ENCODE data around the gene CLIC4. TPM values are rescaled to one million over a fixed set of nuclear protein-coding genes. Genes with fewer than 3 reads are reported as not detected.

Gene CLIC4
- total and polyA plus RNA-seq, 9 of the 15 experiments (the other 6 are each of a cell fraction or from before 2014, with no cell fraction given): 16.0 to 67.5 (median 38.4) TPM

- TF ChIP-seq GTF3C2 (IDR thresholded peaks at IDR 0.05; ENCODE audit: borderline replicate concordance, extremely low read depth, insufficient read length) (no peak), ZNF197 (CRISPR knock-in tag; IDR thresholded peaks at IDR 0.05; ENCODE audit: low read depth) (peak; percentile 84; the same call in 1 of the 2 replicates), UBTF (IDR thresholded peaks at IDR 0.05; ENCODE audit: borderline replicate concordance in 1 of 2, low read depth in 2 of 2, low read length in 2 of 2) (peak; percentile 91 to 98; a peak in 3 of 4 replicates), ESRRB (CRISPR knock-in tag; IDR thresholded peaks at IDR 0.05; ENCODE audit: borderline replicate concordance) (no peak), NR2C2 (CRISPR knock-in tag; IDR thresholded peaks at IDR 0.05) (no peak; the same call in 1 of the 2 replicates), NR2C2 (tag; IDR thresholded peaks at IDR 0.05) (peak; percentile 73; the same call in 1 of the 2 replicates), ATF1 (CRISPR knock-in tag; IDR thresholded peaks at IDR 0.05) (no peak), ATF1 (tag; IDR thresholded peaks at IDR 0.05) (peak; percentile 90), E2F1 (CRISPR knock-in tag; IDR thresholded peaks at IDR 0.05) (peak; percentile 74; the same call in 1 of the 2 replicates), FIP1L1 (IDR thresholded peaks at IDR 0.05; ENCODE audit: low read depth, low read length, poor library complexity, severe bottlenecking) (peak; percentile 96), HCFC1 (IDR thresholded peaks at IDR 0.05; ENCODE audit: low read depth, low read length) (peak; percentile 46), NFATC3 (IDR thresholded peaks at IDR 0.05) (no peak), ZNF444 (CRISPR knock-in tag; IDR thresholded peaks at IDR 0.05) (0 out of 2 replicates have a peak, but pooled peaks have one; percentile 66), GABPB1 (CRISPR knock-in tag; IDR thresholded peaks at IDR 0.05) (peak; percentile 86), BCL6 (CRISPR knock-in tag; IDR thresholded peaks at IDR 0.05) (peak; percentile 59; the same call in 1 of the 2 replicates), DPF2 (IDR thresholded peaks at IDR 0.05) (peak; percentile 64), RFX5 (IDR thresholded peaks at IDR 0.05; ENCODE audit: low read depth, low read length) (no peak), MBD2 (IDR thresholded peaks at IDR 0.05; ENCODE audit: borderline replicate concordance, low read depth) (0 out of 2 replicates have a peak, but pooled peaks have one; percentile 4), HNRNPLL (IDR thresholded peaks at IDR 0.05; ENCODE audit: low read depth, low read length, poor library complexity, severe bottlenecking) (peak; percentile 20)
Measured at GRCh38 chr1:24847995-24848881, 103.0 kb downstream of the CLIC4 start (continued).

All from K562 (cell line).